WI38 (cell line): ENCODE results near the gene ECI2.

ENCODE experiments used
- H3K4me3 ChIP-seq: 2 replicates; pipeline ENCODE4 v1.5.1; 2011; ENCODE audit warnings: low read depth, mild to moderate bottlenecking, control low read depth, low read length
- TF ChIP-seq, protein P1 (sequence below): IDR thresholded peaks from 2 replicates; pipeline ENCODE4 v1.5.1; 2012; ENCODE audit warnings: low read depth, mild to moderate bottlenecking, control low read depth, low read length

The ECI2 gene

GRCh38 chr6:4172368-4172767, 37.0 kb upstream of the ECI2 start:
- TF ChIP-seq, protein P1, sequence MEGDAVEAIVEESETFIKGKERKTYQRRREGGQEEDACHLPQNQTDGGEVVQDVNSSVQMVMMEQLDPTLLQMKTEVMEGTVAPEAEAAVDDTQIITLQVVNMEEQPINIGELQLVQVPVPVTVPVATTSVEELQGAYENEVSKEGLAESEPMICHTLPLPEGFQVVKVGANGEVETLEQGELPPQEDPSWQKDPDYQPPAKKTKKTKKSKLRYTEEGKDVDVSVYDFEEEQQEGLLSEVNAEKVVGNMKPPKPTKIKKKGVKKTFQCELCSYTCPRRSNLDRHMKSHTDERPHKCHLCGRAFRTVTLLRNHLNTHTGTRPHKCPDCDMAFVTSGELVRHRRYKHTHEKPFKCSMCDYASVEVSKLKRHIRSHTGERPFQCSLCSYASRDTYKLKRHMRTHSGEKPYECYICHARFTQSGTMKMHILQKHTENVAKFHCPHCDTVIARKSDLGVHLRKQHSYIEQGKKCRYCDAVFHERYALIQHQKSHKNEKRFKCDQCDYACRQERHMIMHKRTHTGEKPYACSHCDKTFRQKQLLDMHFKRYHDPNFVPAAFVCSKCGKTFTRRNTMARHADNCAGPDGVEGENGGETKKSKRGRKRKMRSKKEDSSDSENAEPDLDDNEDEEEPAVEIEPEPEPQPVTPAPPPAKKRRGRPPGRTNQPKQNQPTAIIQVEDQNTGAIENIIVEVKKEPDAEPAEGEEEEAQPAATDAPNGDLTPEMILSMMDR = no peak

GRCh38 chr6:4170297-4170696, 34.9 kb upstream of the ECI2 start:
- TF ChIP-seq, protein P1 = no peak
- H3K4me3 ChIP-seq = no peak overlapping the region

More at GRCh38 chr6:4172368-4172767, 37.0 kb upstream of the ECI2 start:
- H3K4me3 ChIP-seq = no peak overlapping the region

DNA sequence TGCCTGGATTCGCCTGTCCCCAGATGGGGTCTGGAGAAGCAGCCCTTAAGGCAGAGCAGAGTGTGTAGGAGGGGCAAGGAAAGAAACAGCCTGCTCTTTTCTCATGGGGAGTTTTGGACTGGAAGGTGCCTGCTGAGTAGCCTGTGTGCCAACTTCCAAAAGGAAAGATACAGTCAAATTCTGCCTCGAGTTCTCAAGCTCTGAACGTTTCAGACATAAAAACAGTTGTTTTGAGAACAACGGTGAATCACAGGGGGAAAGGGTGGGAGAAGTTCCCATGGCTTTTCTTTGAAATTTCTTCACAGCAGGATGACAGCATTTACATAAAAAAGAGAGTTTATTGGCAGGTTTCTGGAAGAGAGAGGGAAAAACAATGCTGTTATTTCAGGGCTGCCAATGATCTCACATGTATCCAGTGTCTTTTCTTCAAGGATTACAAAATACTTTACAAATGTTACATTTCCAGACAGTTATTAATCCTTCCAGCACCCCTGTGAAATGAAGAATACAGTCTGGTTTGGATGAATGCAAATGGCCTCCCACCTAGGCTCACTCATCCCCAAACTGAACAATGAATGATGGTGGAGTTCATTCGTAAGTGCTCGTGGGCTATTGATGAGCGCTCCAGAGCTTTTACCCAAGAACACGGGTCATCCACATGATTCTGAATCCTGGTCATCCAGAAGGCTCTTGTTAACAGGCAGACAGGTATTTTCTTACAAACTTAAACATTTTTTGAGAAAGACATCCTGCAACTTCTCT, 33.8 kb upstream of the ECI2 start:
- TF ChIP-seq, protein P1 = no peak
- H3K4me3 ChIP-seq = no peak overlapping the region

- TF ChIP-seq, protein P1 = no peak
- no peak overlapping the region for H3K4me3 ChIP-seq
Observed at GRCh38 chr6:4167833-4168232, 32.5 kb upstream of the ECI2 start.

DNA sequence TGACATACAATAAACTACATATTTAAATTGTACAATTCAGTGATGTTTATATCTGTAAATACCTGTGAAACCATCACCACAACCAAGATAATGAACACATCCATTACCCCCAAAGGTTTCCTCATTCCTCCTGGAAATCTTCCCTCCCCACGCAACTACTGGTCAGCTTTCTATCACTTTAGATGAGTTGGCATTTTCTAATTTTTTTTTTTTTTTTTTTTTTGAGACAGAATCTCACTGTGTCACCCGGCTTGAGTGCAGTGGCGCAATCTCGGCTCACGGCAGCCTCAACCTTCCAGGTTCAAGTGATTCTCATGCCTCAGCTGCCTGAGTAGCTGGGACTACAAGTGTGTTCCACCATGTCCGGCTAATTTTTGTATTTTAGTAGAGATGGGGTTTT, 31.7 kb upstream of the ECI2 start:
- no peak overlapping the region for H3K4me3 ChIP-seq
- TF ChIP-seq, protein P1 = no peak

DNA sequence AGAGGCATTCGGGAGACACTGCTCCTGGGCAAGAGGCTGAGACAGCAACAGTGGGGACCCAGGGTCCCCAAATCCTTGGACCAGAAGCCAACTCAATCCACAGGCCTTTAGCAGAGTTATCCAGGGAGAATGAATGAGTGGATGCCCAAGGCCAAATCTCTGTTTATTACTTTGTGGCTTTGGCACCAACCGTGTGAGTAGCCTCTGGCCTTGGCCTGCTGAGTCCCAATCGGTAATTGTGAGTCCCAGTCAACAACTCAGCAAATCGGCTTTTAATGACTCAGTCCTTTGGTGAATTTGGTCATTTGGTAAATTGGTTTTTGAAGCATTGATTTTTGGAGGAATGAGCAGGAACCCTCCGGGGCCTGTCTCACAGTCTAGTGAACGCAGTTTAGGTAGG, 29.1 kb upstream of the ECI2 start:
- no peak overlapping the region for H3K4me3 ChIP-seq
- TF ChIP-seq, protein P1 = no peak

DNA sequence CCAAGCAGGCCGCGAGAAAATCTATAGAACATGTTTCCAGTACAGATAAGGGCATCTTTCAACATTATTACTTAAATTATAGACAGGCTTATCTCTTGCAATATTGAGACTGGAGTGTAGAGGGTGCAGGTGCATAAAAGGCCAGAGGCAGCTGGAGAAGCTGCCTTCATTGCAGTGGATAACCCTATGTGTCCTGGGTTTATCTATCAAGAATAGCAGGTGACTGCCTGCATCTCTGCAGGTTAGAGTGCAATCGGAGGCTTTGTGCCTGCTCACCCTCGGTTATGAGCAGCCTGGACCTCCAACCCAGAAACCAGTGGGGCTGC, 28.7 kb upstream of the ECI2 start:
- H3K4me3 ChIP-seq = no peak overlapping the region
- TF ChIP-seq, protein P1 = no peak
